Osteocyte (in vitro differentiated cells): Measurements from ENCODE around the gene HDAC4. TPM values are rescaled to one million over a fixed set of nuclear protein-coding genes. Genes with fewer than 3 reads are reported as not detected.

ENCODE experiments used
- DNase-seq: peaks from one replicate; pipeline ENCODE4 v3.0.0; 2021; ENCODE audit warnings: mixed read lengths; ENCODE audit not compliant: unreplicated experiment; ENCODE audit errors: extremely low spot score
- H3K27ac Mint-ChIP-seq: one replicate; pipeline ENCODE4 v1.8.0; 2021; ENCODE audit warnings: mild to moderate bottlenecking, mixed read lengths; ENCODE audit not compliant: unreplicated experiment
- H3K27me3 Mint-ChIP-seq: one replicate; pipeline ENCODE4 v1.8.0; 2021; ENCODE audit warnings: mixed read lengths; ENCODE audit not compliant: unreplicated experiment
- H3K36me3 Mint-ChIP-seq: one replicate; pipeline ENCODE4 v1.8.0; 2021; ENCODE audit warnings: mixed read lengths; ENCODE audit not compliant: unreplicated experiment
- H3K4me1 Mint-ChIP-seq: one replicate; pipeline ENCODE4 v1.8.0; 2021; ENCODE audit warnings: mixed read lengths; ENCODE audit not compliant: unreplicated experiment
- H3K4me3 Mint-ChIP-seq: one replicate; pipeline ENCODE4 v1.8.0; 2021; ENCODE audit warnings: mild to moderate bottlenecking, moderate library complexity, mixed read lengths; ENCODE audit not compliant: unreplicated experiment
- H3K9me3 Mint-ChIP-seq: one replicate; pipeline ENCODE4 v1.8.0; 2021; ENCODE audit warnings: mixed read lengths; ENCODE audit not compliant: unreplicated experiment
- total RNA-seq: library from RNA; stranded (reverse); gene quantifications from 2 replicates; pipeline ENCODE4 v1.2.1, GENCODE V29; 2021
- TF ChIP-seq, protein P1 (sequence below): fragments of 200-600 bp; sonication (generic); IDR thresholded peaks from 2 replicates; pipeline ENCODE4 v1.5.0; 2021; ENCODE audit warnings: antibody characterized with exemption, mild to moderate bottlenecking, moderate library complexity

The HDAC4 gene
- total RNA-seq, 1 donor from 2014 or later = 30.3 TPM

GRCh38 chr2:239306274-239307220 is 94.3 kb downstream of the HDAC4 start:
- Mint-ChIP-seq H3K9me3 (no peaks in the 10 kb centered on the region), H3K27ac (no peak overlapping the region)

GRCh38 chr2:239305771-239306170 is 95.0 kb downstream of the HDAC4 start:
- no peaks in the 10 kb centered on the region for H3K36me3 Mint-ChIP-seq
- TF ChIP-seq, protein P1, sequence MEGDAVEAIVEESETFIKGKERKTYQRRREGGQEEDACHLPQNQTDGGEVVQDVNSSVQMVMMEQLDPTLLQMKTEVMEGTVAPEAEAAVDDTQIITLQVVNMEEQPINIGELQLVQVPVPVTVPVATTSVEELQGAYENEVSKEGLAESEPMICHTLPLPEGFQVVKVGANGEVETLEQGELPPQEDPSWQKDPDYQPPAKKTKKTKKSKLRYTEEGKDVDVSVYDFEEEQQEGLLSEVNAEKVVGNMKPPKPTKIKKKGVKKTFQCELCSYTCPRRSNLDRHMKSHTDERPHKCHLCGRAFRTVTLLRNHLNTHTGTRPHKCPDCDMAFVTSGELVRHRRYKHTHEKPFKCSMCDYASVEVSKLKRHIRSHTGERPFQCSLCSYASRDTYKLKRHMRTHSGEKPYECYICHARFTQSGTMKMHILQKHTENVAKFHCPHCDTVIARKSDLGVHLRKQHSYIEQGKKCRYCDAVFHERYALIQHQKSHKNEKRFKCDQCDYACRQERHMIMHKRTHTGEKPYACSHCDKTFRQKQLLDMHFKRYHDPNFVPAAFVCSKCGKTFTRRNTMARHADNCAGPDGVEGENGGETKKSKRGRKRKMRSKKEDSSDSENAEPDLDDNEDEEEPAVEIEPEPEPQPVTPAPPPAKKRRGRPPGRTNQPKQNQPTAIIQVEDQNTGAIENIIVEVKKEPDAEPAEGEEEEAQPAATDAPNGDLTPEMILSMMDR = no peak
- H3K27me3 Mint-ChIP-seq = no peaks in the 10 kb centered on the region
- H3K27ac Mint-ChIP-seq = no peak overlapping the region
- DNase-seq = no peak
- peaks cover 36% of the 10 kb centered on the region for H3K4me1 Mint-ChIP-seq
- no peaks in the 10 kb centered on the region for H3K9me3 Mint-ChIP-seq
- H3K4me3 Mint-ChIP-seq = no peak overlapping the region

More at GRCh38 chr2:239306274-239307220, 94.3 kb downstream of the HDAC4 start:
- Mint-ChIP-seq H3K27me3 (no peaks in the 10 kb centered on the region), H3K36me3 (no peaks in the 10 kb centered on the region), H3K4me3 (no peak overlapping the region), H3K4me1 (peaks cover 28% of the 10 kb centered on the region)
- DNase-seq = no peak
- TF ChIP-seq, protein P1 = no peak

GRCh38 chr2:239305222-239305575 is 95.6 kb downstream of the HDAC4 start:
- no peaks in the 10 kb centered on the region for H3K27me3 Mint-ChIP-seq
- DNase-seq = no peak
- H3K4me1 Mint-ChIP-seq = peaks cover 37% of the 10 kb centered on the region
- no peak overlapping the region for H3K27ac Mint-ChIP-seq
- H3K4me3 Mint-ChIP-seq = no peak overlapping the region
- H3K36me3 Mint-ChIP-seq = no peaks in the 10 kb centered on the region
- no peaks in the 10 kb centered on the region for H3K9me3 Mint-ChIP-seq
- TF ChIP-seq, protein P1 = no peak

DNA sequence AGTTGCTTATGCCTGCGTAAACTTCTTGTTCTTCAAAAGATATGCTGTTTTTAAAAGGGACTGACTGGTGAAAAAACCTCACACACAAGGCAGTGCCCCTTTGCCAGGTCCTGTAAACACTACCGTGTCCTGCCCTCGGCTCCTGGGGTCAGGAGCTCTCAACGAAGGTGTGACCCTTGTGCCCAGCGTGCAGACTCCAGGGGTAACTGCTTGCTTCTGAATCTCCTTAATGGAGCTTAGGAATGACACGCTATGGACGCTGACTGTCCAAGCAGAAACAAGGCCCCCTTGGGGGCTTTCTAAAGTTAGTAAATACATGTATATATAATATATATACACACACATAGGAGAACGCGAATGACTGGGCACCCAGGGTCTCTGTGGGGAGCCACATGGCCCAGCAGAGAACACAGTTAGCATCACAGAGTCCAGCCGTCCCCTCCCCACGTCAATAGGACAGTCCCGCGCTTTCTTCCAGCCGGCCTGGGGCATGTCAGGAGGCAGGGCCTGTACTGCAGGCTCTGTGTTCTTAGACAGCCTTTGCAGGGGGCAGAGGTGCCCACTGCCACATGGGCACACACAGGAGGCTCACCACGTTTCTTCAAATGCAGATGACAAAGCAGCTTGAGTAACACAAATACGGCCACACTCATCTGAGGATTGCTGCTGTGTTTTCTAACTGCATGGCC is 96.1 kb downstream of the HDAC4 start:
- DNase-seq = no peak
- no peak overlapping the region for H3K27ac Mint-ChIP-seq
- H3K9me3 Mint-ChIP-seq = no peaks in the 10 kb centered on the region
- H3K27me3 Mint-ChIP-seq = no peaks in the 10 kb centered on the region
- peaks cover 35% of the 10 kb centered on the region for H3K4me1 Mint-ChIP-seq
- H3K36me3 Mint-ChIP-seq = no peaks in the 10 kb centered on the region
- no peak overlapping the region for H3K4me3 Mint-ChIP-seq
- TF ChIP-seq, protein P1 = no peak
